Endothelial cell of umbilical vein (primary cell): ENCODE measurements around the gene CHN2. TPM values are rescaled to one million over a fixed set of nuclear protein-coding genes. Genes with fewer than 3 reads are reported as not detected.

Source experiments
- BruUV-seq: library from RNA; stranded (reverse); fragments of 400-500 nt; replicated peaks from 2 replicates; lab custom pipeline; 2021; lab: Mats Ljungman, UMichigan
- CTCF ChIA-PET: fragments of 300-600, 350-600 bp; sonication (Branson Sonifier 250); formaldehyde crosslinking; loops from one replicate; lab custom pipeline; 2021; ENCODE audit warnings: antibody characterized with exemption, inconsistent platforms; lab: Charles Lee
- POLR2A ChIA-PET: fragments of 300-600, 350-600 bp; sonication (Branson Sonifier 250); formaldehyde crosslinking; loops from one replicate; lab custom pipeline; 2021; ENCODE audit warnings: antibody characterized with exemption, inconsistent platforms; lab: Charles Lee
- DNase-seq: peaks from one replicate; pipeline ENCODE4 v3.0.0-alpha.2; 2011; ENCODE audit warnings: low read depth, low spot score
- FAIRE-seq: peaks from 2 replicates; lab custom pipeline; 2011; peaks lifted over from hg19 to GRCh38; lab: Jason Lieb, UNC
- H2AFZ ChIP-seq: 2 replicates; pipeline ENCODE4 v1.6.0; 2012; ENCODE audit warnings: low read depth, low read length, control low read depth, inconsistent platforms
- H3K27ac ChIP-seq: 2 replicates; pipeline ENCODE4 v1.5.1; 2011; ENCODE audit warnings: low read depth, mild to moderate bottlenecking, control low read depth, low read length, moderate library complexity; ENCODE audit not compliant: insufficient read depth
- H3K27me3 ChIP-seq, 2 experiments: 2 replicates each; pipeline versions ENCODE4 v1.6.0 to v1.6.1; 2011; ENCODE audit warnings: low read length in 2 of 2, mixed read lengths in 1 of 2; ENCODE audit not compliant: control insufficient read depth in 2 of 2, insufficient read depth in 2 of 2
- H3K36me3 ChIP-seq, 2 experiments: 2 replicates in 1 of 2; 3 replicates in 1 of 2; pipeline ENCODE4 v1.5.1; 2011; ENCODE audit warnings: low read length in 2 of 2, mild to moderate bottlenecking in 1 of 2, moderate library complexity in 1 of 2; ENCODE audit not compliant: control insufficient read depth in 2 of 2, insufficient read depth in 2 of 2; ENCODE audit errors: extremely low read depth in 1 of 2
- H3K4me1 ChIP-seq: 3 replicates; pipeline ENCODE4 v1.5.1; 2011; ENCODE audit warnings: mild to moderate bottlenecking, low read length; ENCODE audit not compliant: control insufficient read depth, insufficient read depth; ENCODE audit errors: extremely low read depth
- H3K4me2 ChIP-seq: 2 replicates; pipeline ENCODE4 v1.6.1; 2011; ENCODE audit warnings: low read length, control low read depth, mixed read lengths; ENCODE audit not compliant: insufficient read depth
- H3K4me3 ChIP-seq, 3 experiments: fragments of 200-600 bp in 1 of 3; sonication (generic), shearing (Covaris generic) in 1 of 3; replicated peaks in 1 of 3; 2 replicates each; pipeline ENCODE4 v1.5.1; 2011 to 2016; ENCODE audit warnings: control low read depth in 3 of 3, low read length in 3 of 3, mild to moderate bottlenecking in 2 of 3, inconsistent platforms in 1 of 3, low read depth in 1 of 3, moderate library complexity in 1 of 3; ENCODE audit not compliant: insufficient read depth in 1 of 3
- H3K79me2 ChIP-seq: 2 replicates; pipeline ENCODE4 v1.6.0; 2012; ENCODE audit warnings: low read length, inconsistent platforms; ENCODE audit not compliant: control insufficient read depth, insufficient read depth
- H3K9ac ChIP-seq: replicated peaks from 2 replicates; pipeline ENCODE3; 2011; ENCODE audit warnings: low read length, control low read depth; ENCODE audit not compliant: insufficient read depth; ENCODE audit errors: extremely low read depth
- H3K9me1 ChIP-seq: replicated peaks from 3 replicates; pipeline ENCODE4 v1.6.0; 2011; ENCODE audit warnings: mild to moderate bottlenecking, low read length; ENCODE audit not compliant: control insufficient read depth, insufficient read depth; ENCODE audit errors: extremely low read depth
- H3K9me3 ChIP-seq: replicated peaks from 2 replicates; pipeline ENCODE4 v1.5.1; 2012; ENCODE audit warnings: low read length, inconsistent platforms; ENCODE audit not compliant: control insufficient read depth, insufficient read depth
- H4K20me1 ChIP-seq: replicated peaks from 2 replicates; pipeline ENCODE3; 2011; ENCODE audit warnings: mild to moderate bottlenecking, low read length; ENCODE audit not compliant: control insufficient read depth, insufficient read depth; ENCODE audit errors: extremely low read depth
- CTCF ChIP-seq, 2 donors: IDR thresholded peaks; 1 replicate in 1 of 2; 2 replicates in 1 of 2; pipeline ENCODE4 v1.5.1; 2011; ENCODE audit warnings: low read length in 2 of 2, mild to moderate bottlenecking in 2 of 2, moderate library complexity in 2 of 2, control low read depth in 1 of 2, inconsistent platforms in 1 of 2, low read depth in 1 of 2; ENCODE audit not compliant: insufficient read depth in 1 of 2; ENCODE audit errors: extremely low read depth in 1 of 2
- EZH2 ChIP-seq: IDR thresholded peaks from 2 replicates; pipeline ENCODE4 v1.6.1; 2012; ENCODE audit warnings: borderline replicate concordance, low read depth, mild to moderate bottlenecking, moderate library complexity, low read length, inconsistent platforms; ENCODE audit not compliant: severe bottlenecking
- FOS ChIP-seq: IDR thresholded peaks from 2 replicates; pipeline ENCODE4 v1.6.1; 2011; ENCODE audit warnings: mild to moderate bottlenecking, low read length, moderate library complexity, borderline replicate concordance; ENCODE audit not compliant: insufficient read depth
- GATA2 ChIP-seq: IDR thresholded peaks from 2 replicates; pipeline ENCODE4 v1.7.0; 2011; ENCODE audit warnings: low read depth, mild to moderate bottlenecking, moderate library complexity, mixed read lengths, low read length; ENCODE audit not compliant: insufficient read length, insufficient read depth
- JUN ChIP-seq: IDR thresholded peaks from 2 replicates; pipeline ENCODE4 v1.6.1; 2011; ENCODE audit warnings: borderline replicate concordance, low read depth; ENCODE audit not compliant: insufficient read length, insufficient read depth
- MAX ChIP-seq: IDR thresholded peaks from 2 replicates; pipeline ENCODE4 v1.6.1; 2011; ENCODE audit not compliant: insufficient read depth, insufficient read length
- MYC ChIP-seq: IDR thresholded peaks from one replicate; pipeline ENCODE4 v1.6.1; 2011; ENCODE audit warnings: mild to moderate bottlenecking, low read depth, low read length
- POLR2A ChIP-seq: IDR thresholded peaks from 2 replicates; pipeline ENCODE4 v1.6.1; 2012; ENCODE audit warnings: low read depth, mild to moderate bottlenecking, control low read depth, low read length
- dilution Hi-C: fragments of 300-500 bp; cut with MboI; formaldehyde crosslinking; loops from one replicate; pipeline ENCODE4 v1.15.0; 2019; ENCODE audit warnings: low sequenced_read_pairs; ENCODE audit not compliant: extremely low pct_ligation_motif_present
- intact Hi-C: fragments of 100-400 bp; cut with micrococcal nuclease; formaldehyde crosslinking; loops from one replicate; pipeline ENCODE4 v1.10.0; 2022
- polyA plus RNA-seq, 4 experiments: library from polyadenylated mRNA; depleted of rRNA in 3 of 4; stranded (reverse) in 3 of 4; unstranded in 1 of 4; fragments of >200 nt; gene quantifications; 2 replicates each; pipeline versions ENCODE4 v1.2.1 to v1.2.3, GENCODE V29; 2011 to 2012; ENCODE audit warnings: missing spikeins in 1 of 4
- total RNA-seq: library from RNA; stranded (reverse); gene quantifications from 2 replicates; pipeline ENCODE4 v1.2.3, GENCODE V29; 2021

CHN2 gene
- total and polyA plus RNA-seq, 2 donors (not counting 3 experiments of a cell fraction or from before 2014, with no cell fraction given): 1.4 to 5.0 TPM

- no peak for FAIRE-seq
- intact Hi-C loops: no loop called here
- POLR2A ChIA-PET: no interaction called here
Observed at GRCh38 chr7:29354340-29354739, 159.8 kb downstream of the CHN2 start.

More at GRCh38 chr7:29354340-29354739, 159.8 kb downstream of the CHN2 start:
- TF ChIP-seq FOS (no peak), MYC (no peak), CTCF (IDR thresholded peaks at IDR 0.05; ENCODE audit: extremely low read depth in 1 of 2, insufficient read depth in 1 of 2, low read depth in 1 of 2, low read length in 2 of 2) (no peak), POLR2A (no peak), JUN (no peak), EZH2 (no peak), GATA2 (no peak), MAX (no peak)
- Histone ChIP-seq H3K9ac (no peak overlapping the region), H3K4me2 (no peak overlapping the region), H3K27ac (no peak overlapping the region), H3K27me3 (no peaks in the 10 kb centered on the region), H3K79me2 (no peaks in the 10 kb centered on the region), H3K4me3 (no peak overlapping the region), H3K36me3 (no peaks in the 10 kb centered on the region), H2AFZ (no peak overlapping the region), H4K20me1 (no peaks in the 10 kb centered on the region), H3K4me1 (no peaks in the 10 kb centered on the region), H3K9me3 (no peaks in the 10 kb centered on the region), H3K9me1 (no peaks in the 10 kb centered on the region)
- BruUV-seq: no TSS peak
- DNase-seq: no peak
- CTCF ChIA-PET: no interaction called here
- dilution Hi-C loops: no loop called here
